Neural progenitor cell (in vitro differentiated cells): ENCODE results near the gene ORC5. TPM values are rescaled to one million over a fixed set of nuclear protein-coding genes. Genes with fewer than 3 reads are reported as not detected.

Experiments
- DNase-seq: peaks from one replicate; pipeline ENCODE4 v3.0.0-alpha.2; 2016; ENCODE audit warnings: low spot score
- H2AFZ ChIP-seq: fragments of 200-600 bp; sonication (generic); replicated peaks from 2 replicates; pipeline ENCODE4 v1.6.1; 2016; ENCODE audit warnings: antibody characterized with exemption
- H3F3A ChIP-seq: fragments of 200-600 bp; sonication (generic); 2 replicates; pipeline ENCODE4 v1.6.1; 2016; ENCODE audit warnings: antibody characterized with exemption, low read depth
- H3K27ac ChIP-seq: fragments of 200-600 bp; sonication (generic); 2 replicates; pipeline ENCODE4 v1.5.1; 2016; ENCODE audit warnings: mild to moderate bottlenecking
- H3K27me3 ChIP-seq: fragments of 200-600 bp; sonication (generic); 2 replicates; pipeline ENCODE4 v1.6.1; 2016; ENCODE audit warnings: mild to moderate bottlenecking, moderate library complexity
- H3K36me3 ChIP-seq: fragments of 200-600 bp; sonication (generic); 2 replicates; pipeline ENCODE4 v1.5.1; 2016
- H3K4me1 ChIP-seq: fragments of 200-600 bp; sonication (generic); 2 replicates; pipeline ENCODE4 v1.6.1; 2016; ENCODE audit warnings: mixed run types
- H3K4me2 ChIP-seq: fragments of 200-600 bp; sonication (generic); 2 replicates; pipeline ENCODE4 v1.6.1; 2016
- H3K4me3 ChIP-seq: fragments of 200-600 bp; sonication (generic); 2 replicates; pipeline ENCODE4 v1.5.1; 2016
- H3K79me2 ChIP-seq: fragments of 200-600 bp; sonication (generic); 2 replicates; pipeline ENCODE4 v1.6.1; 2016; ENCODE audit warnings: low read depth
- H3K9ac ChIP-seq: fragments of 200-600 bp; sonication (generic); 2 replicates; pipeline ENCODE4 v1.6.1; 2016
- H3K9me3 ChIP-seq: fragments of 200-600 bp; sonication (generic); 2 replicates; pipeline ENCODE4 v1.5.1; 2016; ENCODE audit warnings: low read depth
- H4K20me1 ChIP-seq: fragments of 200-600 bp; sonication (generic); 2 replicates; pipeline ENCODE4 v1.6.1; 2016; ENCODE audit warnings: low read depth
- H3K27ac Mint-ChIP-seq: 3 replicates; pipeline ENCODE4 v1.8.0; 2021; ENCODE audit warnings: mixed read lengths
- H3K27me3 Mint-ChIP-seq: 2 replicates; pipeline ENCODE4 v1.8.0; 2022; ENCODE audit warnings: low read depth, mild to moderate bottlenecking, inconsistent platforms, moderate library complexity, mixed read lengths; ENCODE audit not compliant: insufficient read depth
- H3K36me3 Mint-ChIP-seq: 3 replicates; pipeline ENCODE4 v1.8.0; 2021; ENCODE audit warnings: mixed read lengths
- H3K4me1 Mint-ChIP-seq: 3 replicates; pipeline ENCODE4 v1.8.0; 2021; ENCODE audit warnings: mixed read lengths
- H3K4me3 Mint-ChIP-seq: 3 replicates; pipeline ENCODE4 v1.8.0; 2021; ENCODE audit warnings: mild to moderate bottlenecking, moderate library complexity, mixed read lengths
- H3K9me3 Mint-ChIP-seq: 3 replicates; pipeline ENCODE4 v1.8.0; 2020; ENCODE audit warnings: mixed read lengths
- EZH2 ChIP-seq: fragments of 200-600 bp; sonication (generic); IDR thresholded peaks from 2 replicates; pipeline ENCODE4 v1.6.1; 2017; ENCODE audit warnings: antibody characterized with exemption, mild to moderate bottlenecking, moderate library complexity
- EZH2phosphoT487 ChIP-seq: fragments of 200-600 bp; sonication (generic); IDR thresholded peaks from 2 replicates; pipeline ENCODE4 v1.6.1; 2017; ENCODE audit warnings: antibody characterized with exemption
- total RNA-seq: library from RNA; depleted of rRNA; stranded (reverse); fragments of >200 nt; gene quantifications from 2 replicates; pipeline ENCODE4 v1.2.3, GENCODE V29; 2015; ENCODE audit warnings: low replicate concordance
- TF ChIP-seq, protein P1 (sequence below): fragments of 200-600 bp; sonication (generic); IDR thresholded peaks from 2 replicates; pipeline ENCODE4 v1.5.1; 2017; ENCODE audit warnings: antibody characterized with exemption, mild to moderate bottlenecking

Gene ORC5
- total RNA-seq, 1 donor from 2014 or later: 14.9 TPM

GRCh38 chr7:104124893-104125477, 82.8 kb downstream of the ORC5 start:
- Mint-ChIP-seq H3K4me3 (no peak overlapping the region), H3K27me3 (peaks cover 3% of the 10 kb centered on the region), H3K27ac (no peak overlapping the region), H3K4me1 (peaks cover 5% of the 10 kb centered on the region), H3K9me3 (peaks cover 3% of the 10 kb centered on the region), H3K36me3 (peaks cover 8% of the 10 kb centered on the region)
- no peak overlapping the region for H2AFZ ChIP-seq
- H3K4me1 ChIP-seq: peaks cover 18% of the 10 kb centered on the region
- H3K79me2 ChIP-seq: no peaks in the 10 kb centered on the region
- no peaks in the 10 kb centered on the region for H3K36me3 ChIP-seq
- H3K27ac ChIP-seq: no peak overlapping the region
- no peak for DNase-seq
- no peak overlapping the region for H3K4me2 ChIP-seq
- H3K9me3 ChIP-seq: no peaks in the 10 kb centered on the region
- H3F3A ChIP-seq: no peaks in the 10 kb centered on the region
- H4K20me1 ChIP-seq: no peaks in the 10 kb centered on the region
- no peak overlapping the region for H3K4me3 ChIP-seq
- no peak overlapping the region for H3K9ac ChIP-seq
- H3K27me3 ChIP-seq: no peaks in the 10 kb centered on the region
- TF ChIP-seq EZH2phosphoT487 (no peak), EZH2 (no peak)
- TF ChIP-seq, protein P1, sequence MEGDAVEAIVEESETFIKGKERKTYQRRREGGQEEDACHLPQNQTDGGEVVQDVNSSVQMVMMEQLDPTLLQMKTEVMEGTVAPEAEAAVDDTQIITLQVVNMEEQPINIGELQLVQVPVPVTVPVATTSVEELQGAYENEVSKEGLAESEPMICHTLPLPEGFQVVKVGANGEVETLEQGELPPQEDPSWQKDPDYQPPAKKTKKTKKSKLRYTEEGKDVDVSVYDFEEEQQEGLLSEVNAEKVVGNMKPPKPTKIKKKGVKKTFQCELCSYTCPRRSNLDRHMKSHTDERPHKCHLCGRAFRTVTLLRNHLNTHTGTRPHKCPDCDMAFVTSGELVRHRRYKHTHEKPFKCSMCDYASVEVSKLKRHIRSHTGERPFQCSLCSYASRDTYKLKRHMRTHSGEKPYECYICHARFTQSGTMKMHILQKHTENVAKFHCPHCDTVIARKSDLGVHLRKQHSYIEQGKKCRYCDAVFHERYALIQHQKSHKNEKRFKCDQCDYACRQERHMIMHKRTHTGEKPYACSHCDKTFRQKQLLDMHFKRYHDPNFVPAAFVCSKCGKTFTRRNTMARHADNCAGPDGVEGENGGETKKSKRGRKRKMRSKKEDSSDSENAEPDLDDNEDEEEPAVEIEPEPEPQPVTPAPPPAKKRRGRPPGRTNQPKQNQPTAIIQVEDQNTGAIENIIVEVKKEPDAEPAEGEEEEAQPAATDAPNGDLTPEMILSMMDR: no peak

DNA sequence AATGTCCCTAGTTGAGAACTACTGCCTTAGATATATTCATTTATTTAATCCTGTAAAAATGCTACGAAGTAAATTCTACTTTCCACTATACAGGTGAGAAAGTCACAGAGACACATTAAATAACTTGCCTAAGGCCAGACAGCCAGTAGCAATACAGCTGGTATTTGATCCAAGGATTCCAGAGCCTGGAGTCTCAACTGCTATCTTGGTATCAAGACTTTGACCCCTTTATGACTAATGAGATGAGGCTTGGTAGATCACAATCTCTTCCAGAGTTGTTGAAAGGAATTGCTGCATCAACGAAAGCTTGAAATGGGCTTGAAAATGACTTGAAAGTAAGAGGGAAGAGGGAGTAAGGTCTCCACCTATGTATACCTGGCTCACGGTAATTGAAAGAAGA, 83.3 kb downstream of the ORC5 start:
- Histone ChIP-seq H3F3A (no peaks in the 10 kb centered on the region), H3K36me3 (no peaks in the 10 kb centered on the region), H3K9me3 (no peaks in the 10 kb centered on the region), H3K4me3 (no peak overlapping the region), H4K20me1 (no peaks in the 10 kb centered on the region), H3K4me1 (peaks cover 18% of the 10 kb centered on the region), H2AFZ (no peak overlapping the region), H3K9ac (no peak overlapping the region), H3K4me2 (no peak overlapping the region), H3K79me2 (no peaks in the 10 kb centered on the region), H3K27me3 (no peaks in the 10 kb centered on the region), H3K27ac (no peak overlapping the region)
- no peak for TF ChIP-seq EZH2
- TF ChIP-seq EZH2phosphoT487: no peak
- TF ChIP-seq, protein P1: no peak
- peaks cover 3% of the 10 kb centered on the region for H3K27me3 Mint-ChIP-seq
- H3K9me3 Mint-ChIP-seq: peaks cover 3% of the 10 kb centered on the region
- H3K36me3 Mint-ChIP-seq: peaks cover 8% of the 10 kb centered on the region
- no peak overlapping the region for H3K4me3 Mint-ChIP-seq
- no peak for DNase-seq
- H3K4me1 Mint-ChIP-seq: peaks cover 5% of the 10 kb centered on the region
- H3K27ac Mint-ChIP-seq: no peak overlapping the region

DNA sequence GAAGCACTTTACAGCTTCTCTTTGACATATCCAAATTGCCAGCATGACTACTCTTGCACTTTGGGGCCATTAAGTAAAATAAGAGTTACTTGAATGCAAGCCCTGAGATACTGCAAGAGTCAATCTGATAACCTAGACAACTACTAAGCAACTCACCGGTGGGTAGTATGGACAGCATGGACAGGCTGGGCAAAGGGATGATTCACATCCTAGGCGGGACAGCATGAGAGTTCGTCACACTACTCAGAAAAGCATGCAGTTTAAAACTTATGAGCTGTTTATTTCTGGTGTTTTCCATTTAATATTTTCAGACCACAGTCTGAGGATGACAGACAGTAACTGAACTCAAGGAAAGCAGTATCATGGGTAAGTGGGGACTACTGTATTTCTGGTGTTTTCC, 84.0 kb downstream of the ORC5 start:
- peaks cover 18% of the 10 kb centered on the region for H3K4me1 ChIP-seq
- no peak overlapping the region for H2AFZ ChIP-seq
- H3K79me2 ChIP-seq: no peaks in the 10 kb centered on the region
- peaks cover 5% of the 10 kb centered on the region for H3K36me3 Mint-ChIP-seq
- peaks cover 3% of the 10 kb centered on the region for H3K27me3 Mint-ChIP-seq
- H3K4me1 Mint-ChIP-seq: peaks cover 5% of the 10 kb centered on the region
- H3F3A ChIP-seq: no peaks in the 10 kb centered on the region
- H3K4me3 Mint-ChIP-seq: no peak overlapping the region
- no peak for TF ChIP-seq EZH2phosphoT487
- peaks cover 3% of the 10 kb centered on the region for H3K9me3 Mint-ChIP-seq
- H3K27me3 ChIP-seq: no peaks in the 10 kb centered on the region
- H3K36me3 ChIP-seq: no peaks in the 10 kb centered on the region
- H3K27ac ChIP-seq: no peak overlapping the region
- no peak overlapping the region for H3K4me2 ChIP-seq
- no peak for DNase-seq
- no peaks in the 10 kb centered on the region for H3K9me3 ChIP-seq
- no peaks in the 10 kb centered on the region for H4K20me1 ChIP-seq
- H3K4me3 ChIP-seq: no peak overlapping the region
- no peak overlapping the region for H3K9ac ChIP-seq
- no peak overlapping the region for H3K27ac Mint-ChIP-seq

- Histone ChIP-seq H3K36me3 (no peaks in the 10 kb centered on the region), H3K27me3 (no peaks in the 10 kb centered on the region), H3K27ac (no peak overlapping the region), H2AFZ (no peak overlapping the region), H3K9ac (no peak overlapping the region), H3K79me2 (no peaks in the 10 kb centered on the region), H3K9me3 (no peaks in the 10 kb centered on the region), H3K4me3 (no peak overlapping the region), H3K4me2 (no peak overlapping the region), H4K20me1 (no peaks in the 10 kb centered on the region), H3F3A (no peaks in the 10 kb centered on the region), H3K4me1 (no peaks in the 10 kb centered on the region)
- Mint-ChIP-seq H3K9me3 (peaks cover 2% of the 10 kb centered on the region), H3K27me3 (no peaks in the 10 kb centered on the region), H3K4me1 (no peaks in the 10 kb centered on the region), H3K27ac (no peak overlapping the region), H3K36me3 (no peaks in the 10 kb centered on the region), H3K4me3 (no peak overlapping the region)
- no peak for DNase-seq
- TF ChIP-seq, protein P1: no peak
- no peak for TF ChIP-seq EZH2phosphoT487
- TF ChIP-seq EZH2: no peak
Observed at GRCh38 chr7:104113788-104114187, 94.0 kb downstream of the ORC5 start.
